H9 (cell line): ENCODE data around the gene IL33. TPM values are rescaled to one million over a fixed set of nuclear protein-coding genes. Genes with fewer than 3 reads are reported as not detected.

Source experiments
- DNase-seq: peaks from one replicate; pipeline ENCODE4 v3.0.0-alpha.2; 2017
- H2AFZ ChIP-seq: one replicate; pipeline ENCODE4 v1.6.1; 2013; ENCODE audit warnings: mild to moderate bottlenecking, low read length, control low read depth, moderate library complexity
- H2AK5ac ChIP-seq: 2 replicates; pipeline ENCODE4 v1.6.1; 2013; ENCODE audit warnings: low read length, control low read depth, mixed read lengths; ENCODE audit not compliant: insufficient read length
- H2BK120ac ChIP-seq: one replicate; pipeline ENCODE4 v1.6.1; 2013; ENCODE audit warnings: low read depth, mild to moderate bottlenecking, low read length, control low read depth, inconsistent platforms; ENCODE audit not compliant: poor library complexity, severe bottlenecking
- H2BK12ac ChIP-seq: 2 replicates; pipeline ENCODE4 v1.6.1; 2013; ENCODE audit warnings: low read length, control low read depth, mixed read lengths, low read depth; ENCODE audit not compliant: insufficient read length
- H2BK15ac ChIP-seq: 2 replicates; pipeline ENCODE4 v1.6.1; 2013; ENCODE audit warnings: low read depth, low read length, control low read depth
- H2BK20ac ChIP-seq: one replicate; pipeline ENCODE4 v1.6.1; 2013; ENCODE audit warnings: low read depth, mild to moderate bottlenecking, low read length, control low read depth, inconsistent platforms; ENCODE audit not compliant: poor library complexity, severe bottlenecking
- H2BK5ac ChIP-seq: 2 replicates; pipeline ENCODE4 v1.6.1; 2013; ENCODE audit warnings: low read length, control low read depth, mixed read lengths; ENCODE audit not compliant: insufficient read length
- H3K14ac ChIP-seq: 2 replicates; pipeline ENCODE4 v1.6.1; 2013; ENCODE audit warnings: low read length, control low read depth; ENCODE audit not compliant: insufficient read depth
- H3K18ac ChIP-seq: 2 replicates; pipeline ENCODE4 v1.6.1; 2013; ENCODE audit warnings: low read depth, mild to moderate bottlenecking, mixed read lengths, low read length, control low read depth; ENCODE audit not compliant: insufficient read length
- H3K23ac ChIP-seq: 2 replicates; pipeline ENCODE4 v1.6.1; 2013; ENCODE audit warnings: low read length, control low read depth, mixed read lengths, low read depth; ENCODE audit not compliant: insufficient read length
- H3K23me2 ChIP-seq: 2 replicates; pipeline ENCODE4 v1.6.1; 2013; ENCODE audit warnings: low read depth, mild to moderate bottlenecking, mixed read lengths, low read length, control low read depth; ENCODE audit not compliant: insufficient read length, poor library complexity, severe bottlenecking
- H3K27ac ChIP-seq: 2 replicates; pipeline ENCODE4 v1.5.1; 2013; ENCODE audit warnings: low read length, control low read depth, mixed read lengths, low read depth; ENCODE audit not compliant: insufficient read length
- H3K27me3 ChIP-seq: 2 replicates; pipeline ENCODE4 v1.6.1; 2013; ENCODE audit warnings: low read length, control low read depth, inconsistent platforms; ENCODE audit not compliant: insufficient read depth
- H3K4ac ChIP-seq: 2 replicates; pipeline ENCODE4 v1.6.1; 2013; ENCODE audit warnings: low read depth, mild to moderate bottlenecking, control low read depth, inconsistent platforms, low read length, moderate library complexity
- H3K4me1 ChIP-seq: 2 replicates; pipeline ENCODE4 v1.6.1; 2013; ENCODE audit warnings: low read length, control low read depth, inconsistent platforms; ENCODE audit not compliant: insufficient read depth
- H3K4me2 ChIP-seq: 2 replicates; pipeline ENCODE4 v1.6.1; 2013; ENCODE audit warnings: low read length, control low read depth, mixed read lengths; ENCODE audit not compliant: insufficient read length, insufficient read depth
- H3K56ac ChIP-seq: 2 replicates; pipeline ENCODE4 v1.6.1; 2013; ENCODE audit warnings: low read depth, mild to moderate bottlenecking, mixed read lengths, low read length, control low read depth; ENCODE audit not compliant: insufficient read length
- H3K79me1 ChIP-seq: 2 replicates; pipeline ENCODE4 v1.6.1; 2013; ENCODE audit warnings: low read depth, mild to moderate bottlenecking, moderate library complexity, low read length, control low read depth, inconsistent platforms; ENCODE audit not compliant: insufficient read depth, poor library complexity, severe bottlenecking
- H3K79me2 ChIP-seq: 2 replicates; pipeline ENCODE4 v1.6.1; 2013; ENCODE audit warnings: low read length, control low read depth, inconsistent platforms; ENCODE audit not compliant: insufficient read depth
- H3K9ac ChIP-seq: 2 replicates; pipeline ENCODE4 v1.6.1; 2013; ENCODE audit warnings: low read length, control low read depth, mixed read lengths; ENCODE audit not compliant: insufficient read length; ENCODE audit errors: extremely low read depth
- H3K9me3 ChIP-seq: one replicate; pipeline ENCODE4 v1.6.1; 2013; ENCODE audit warnings: low read depth, low read length, inconsistent platforms; ENCODE audit not compliant: control insufficient read depth
- H3T11ph ChIP-seq: one replicate; pipeline ENCODE4 v1.6.1; 2013; ENCODE audit warnings: mild to moderate bottlenecking, low read length, control low read depth, inconsistent platforms
- H4K20me1 ChIP-seq: one replicate; pipeline ENCODE4 v1.6.1; 2013; ENCODE audit not compliant: control insufficient read depth, insufficient read length, insufficient read depth
- H4K5ac ChIP-seq: 2 replicates; pipeline ENCODE4 v1.6.1; 2013; ENCODE audit warnings: low read depth, mild to moderate bottlenecking, mixed read lengths, low read length, control low read depth; ENCODE audit not compliant: insufficient read length
- H4K8ac ChIP-seq: replicated peaks from 2 replicates; pipeline ENCODE4 v1.6.1; 2013; ENCODE audit warnings: low read length, control low read depth, mixed read lengths, low read depth; ENCODE audit not compliant: insufficient read length
- H4K91ac ChIP-seq: 2 replicates; pipeline ENCODE4 v1.6.1; 2013; ENCODE audit warnings: low read depth, mild to moderate bottlenecking, moderate library complexity, mixed read lengths, low read length, control low read depth; ENCODE audit not compliant: insufficient read length
- H3K27ac Mint-ChIP-seq, 3 experiments: 2 replicates in 2 of 3; 3 replicates in 1 of 3; pipeline ENCODE4 v1.8.0; 2020 to 2021; ENCODE audit warnings: mixed read lengths in 3 of 3, mild to moderate bottlenecking in 1 of 3, moderate library complexity in 1 of 3
- H3K27me3 Mint-ChIP-seq: 2 replicates; pipeline ENCODE4 v1.8.0; 2021; ENCODE audit warnings: low read depth, mild to moderate bottlenecking, moderate library complexity, mixed read lengths
- H3K36me3 Mint-ChIP-seq, 3 experiments: 2 replicates in 2 of 3; 3 replicates in 1 of 3; pipeline ENCODE4 v1.8.0; 2020 to 2021; ENCODE audit warnings: low read depth in 3 of 3, mixed read lengths in 3 of 3; ENCODE audit not compliant: insufficient read depth in 1 of 3
- H3K4me1 Mint-ChIP-seq, 2 experiments: 2 replicates each; pipeline ENCODE4 v1.8.0; 2020; ENCODE audit warnings: mixed read lengths in 2 of 2
- H3K4me3 Mint-ChIP-seq, 2 experiments: 2 replicates in 1 of 2; 3 replicates in 1 of 2; pipeline ENCODE4 v1.8.0; 2020 to 2021; ENCODE audit warnings: mild to moderate bottlenecking in 2 of 2, mixed read lengths in 2 of 2, moderate library complexity in 1 of 2
- H3K9me3 Mint-ChIP-seq, 2 experiments: 2 replicates in 1 of 2; 3 replicates in 1 of 2; pipeline ENCODE4 v1.8.0; 2020; ENCODE audit warnings: mild to moderate bottlenecking in 2 of 2, mixed read lengths in 2 of 2, moderate library complexity in 1 of 2
- CTCF ChIP-seq: fragments of 200-600 bp; sonication (generic); conservative IDR thresholded peaks from 3 replicates; pipeline ENCODE4 v1.8.0; 2021; ENCODE audit warnings: antibody characterized with exemption, mild to moderate bottlenecking
- WGBS: extraction: QIAGEN DNeasy Blood & Tissue Kit; methylation state at CpG from one replicate; pipeline ENCODE4 v1.1.7; 2013; ENCODE audit warnings: missing lambda C conversion rate, low lambda C conversion rate, mixed read lengths; ENCODE audit not compliant: insufficient read length; ENCODE audit errors: extremely low coverage; 5-methylcytosine and 5-hydroxymethylcytosine counted together
- total RNA-seq: library from RNA; stranded (reverse); gene quantifications from 2 replicates; pipeline ENCODE4 v1.2.1, GENCODE V29; 2021

IL33 gene
- total RNA-seq, 1 experiment from 2014 or later: not detected

- no peak for TF ChIP-seq CTCF
Observed at GRCh38 chr9:6277417-6277816, 61.8 kb downstream of the IL33 start.

More at GRCh38 chr9:6277417-6277816, 61.8 kb downstream of the IL33 start:
- Mint-ChIP-seq H3K27ac (no peak overlapping the region), H3K4me1 (no peaks in the 10 kb centered on the region), H3K27me3 (no peaks in the 10 kb centered on the region), H3K9me3 (no peaks in the 10 kb centered on the region), H3K36me3 (no peaks in the 10 kb centered on the region), H3K4me3 (no peak overlapping the region)
- Histone ChIP-seq H3K18ac (no peak overlapping the region), H2BK20ac (no peak overlapping the region), H3K79me1 (no peaks in the 10 kb centered on the region), H4K20me1 (no peaks in the 10 kb centered on the region), H4K5ac (no peak overlapping the region), H3K23me2 (no peaks in the 10 kb centered on the region), H3K4me2 (no peak overlapping the region), H3K9ac (no peak overlapping the region), H4K8ac (no peak overlapping the region), H3K79me2 (no peaks in the 10 kb centered on the region), H2BK120ac (no peak overlapping the region), H2BK5ac (no peak overlapping the region), H3K9me3 (no peaks in the 10 kb centered on the region), H2AK5ac (no peak overlapping the region), H3K4ac (no peak overlapping the region), H3K23ac (no peak overlapping the region), H2AFZ (no peak overlapping the region), H2BK12ac (no peak overlapping the region), H4K91ac (no peak overlapping the region), H3T11ph (no peak overlapping the region), H3K27ac (no peak overlapping the region), H3K56ac (no peak overlapping the region), H3K4me1 (no peaks in the 10 kb centered on the region), H3K14ac (no peak overlapping the region), H2BK15ac (no peak overlapping the region), H3K27me3 (no peaks in the 10 kb centered on the region)
- no peak for DNase-seq
- no CpG with 5 or more reads among the region's 3 CpGs for WGBS
